Endothelial cell of umbilical vein (primary cell): ENCODE data around the gene RASAL3. TPM values are rescaled to one million over a fixed set of nuclear protein-coding genes. Genes with fewer than 3 reads are reported as not detected.

Experiments used
- BruUV-seq: library from RNA; stranded (reverse); fragments of 400-500 nt; replicated peaks from 2 replicates; lab custom pipeline; 2021; lab: Mats Ljungman, UMichigan
- CTCF ChIA-PET: fragments of 300-600, 350-600 bp; sonication (Branson Sonifier 250); formaldehyde crosslinking; loops from one replicate; lab custom pipeline; 2021; ENCODE audit warnings: antibody characterized with exemption, inconsistent platforms; lab: Charles Lee
- POLR2A ChIA-PET: fragments of 300-600, 350-600 bp; sonication (Branson Sonifier 250); formaldehyde crosslinking; loops from one replicate; lab custom pipeline; 2021; ENCODE audit warnings: antibody characterized with exemption, inconsistent platforms; lab: Charles Lee
- DNase-seq: peaks from one replicate; pipeline ENCODE4 v3.0.0-alpha.2; 2011; ENCODE audit warnings: low read depth, low spot score
- FAIRE-seq: peaks from 2 replicates; lab custom pipeline; 2011; peaks lifted over from hg19 to GRCh38; lab: Jason Lieb, UNC
- H2AFZ ChIP-seq: 2 replicates; pipeline ENCODE4 v1.6.0; 2012; ENCODE audit warnings: low read depth, low read length, control low read depth, inconsistent platforms
- H3K27ac ChIP-seq: 2 replicates; pipeline ENCODE4 v1.5.1; 2011; ENCODE audit warnings: low read depth, mild to moderate bottlenecking, control low read depth, low read length, moderate library complexity; ENCODE audit not compliant: insufficient read depth
- H3K27me3 ChIP-seq, 2 experiments: 2 replicates each; pipeline versions ENCODE4 v1.6.0 to v1.6.1; 2011; ENCODE audit warnings: low read length in 2 of 2, mixed read lengths in 1 of 2; ENCODE audit not compliant: control insufficient read depth in 2 of 2, insufficient read depth in 2 of 2
- H3K36me3 ChIP-seq, 2 experiments: 2 replicates in 1 of 2; 3 replicates in 1 of 2; pipeline ENCODE4 v1.5.1; 2011; ENCODE audit warnings: low read length in 2 of 2, mild to moderate bottlenecking in 1 of 2, moderate library complexity in 1 of 2; ENCODE audit not compliant: control insufficient read depth in 2 of 2, insufficient read depth in 2 of 2; ENCODE audit errors: extremely low read depth in 1 of 2
- H3K4me1 ChIP-seq: 3 replicates; pipeline ENCODE4 v1.5.1; 2011; ENCODE audit warnings: mild to moderate bottlenecking, low read length; ENCODE audit not compliant: control insufficient read depth, insufficient read depth; ENCODE audit errors: extremely low read depth
- H3K4me2 ChIP-seq: 2 replicates; pipeline ENCODE4 v1.6.1; 2011; ENCODE audit warnings: low read length, control low read depth, mixed read lengths; ENCODE audit not compliant: insufficient read depth
- H3K4me3 ChIP-seq, 3 experiments: fragments of 200-600 bp in 1 of 3; sonication (generic), shearing (Covaris generic) in 1 of 3; replicated peaks in 1 of 3; 2 replicates each; pipeline ENCODE4 v1.5.1; 2011 to 2016; ENCODE audit warnings: control low read depth in 3 of 3, low read length in 3 of 3, mild to moderate bottlenecking in 2 of 3, inconsistent platforms in 1 of 3, low read depth in 1 of 3, moderate library complexity in 1 of 3; ENCODE audit not compliant: insufficient read depth in 1 of 3
- H3K79me2 ChIP-seq: 2 replicates; pipeline ENCODE4 v1.6.0; 2012; ENCODE audit warnings: low read length, inconsistent platforms; ENCODE audit not compliant: control insufficient read depth, insufficient read depth
- H3K9ac ChIP-seq: replicated peaks from 2 replicates; pipeline ENCODE3; 2011; ENCODE audit warnings: low read length, control low read depth; ENCODE audit not compliant: insufficient read depth; ENCODE audit errors: extremely low read depth
- H3K9me1 ChIP-seq: replicated peaks from 3 replicates; pipeline ENCODE4 v1.6.0; 2011; ENCODE audit warnings: mild to moderate bottlenecking, low read length; ENCODE audit not compliant: control insufficient read depth, insufficient read depth; ENCODE audit errors: extremely low read depth
- H3K9me3 ChIP-seq: replicated peaks from 2 replicates; pipeline ENCODE4 v1.5.1; 2012; ENCODE audit warnings: low read length, inconsistent platforms; ENCODE audit not compliant: control insufficient read depth, insufficient read depth
- H4K20me1 ChIP-seq: replicated peaks from 2 replicates; pipeline ENCODE3; 2011; ENCODE audit warnings: mild to moderate bottlenecking, low read length; ENCODE audit not compliant: control insufficient read depth, insufficient read depth; ENCODE audit errors: extremely low read depth
- CTCF ChIP-seq, 2 donors: IDR thresholded peaks; 1 replicate in 1 of 2; 2 replicates in 1 of 2; pipeline ENCODE4 v1.5.1; 2011; ENCODE audit warnings: low read length in 2 of 2, mild to moderate bottlenecking in 2 of 2, moderate library complexity in 2 of 2, control low read depth in 1 of 2, inconsistent platforms in 1 of 2, low read depth in 1 of 2; ENCODE audit not compliant: insufficient read depth in 1 of 2; ENCODE audit errors: extremely low read depth in 1 of 2
- EZH2 ChIP-seq: IDR thresholded peaks from 2 replicates; pipeline ENCODE4 v1.6.1; 2012; ENCODE audit warnings: borderline replicate concordance, low read depth, mild to moderate bottlenecking, moderate library complexity, low read length, inconsistent platforms; ENCODE audit not compliant: severe bottlenecking
- FOS ChIP-seq: IDR thresholded peaks from 2 replicates; pipeline ENCODE4 v1.6.1; 2011; ENCODE audit warnings: mild to moderate bottlenecking, low read length, moderate library complexity, borderline replicate concordance; ENCODE audit not compliant: insufficient read depth
- GATA2 ChIP-seq: IDR thresholded peaks from 2 replicates; pipeline ENCODE4 v1.7.0; 2011; ENCODE audit warnings: low read depth, mild to moderate bottlenecking, moderate library complexity, mixed read lengths, low read length; ENCODE audit not compliant: insufficient read length, insufficient read depth
- JUN ChIP-seq: IDR thresholded peaks from 2 replicates; pipeline ENCODE4 v1.6.1; 2011; ENCODE audit warnings: borderline replicate concordance, low read depth; ENCODE audit not compliant: insufficient read length, insufficient read depth
- MAX ChIP-seq: IDR thresholded peaks from 2 replicates; pipeline ENCODE4 v1.6.1; 2011; ENCODE audit not compliant: insufficient read depth, insufficient read length
- MYC ChIP-seq: IDR thresholded peaks from one replicate; pipeline ENCODE4 v1.6.1; 2011; ENCODE audit warnings: mild to moderate bottlenecking, low read depth, low read length
- POLR2A ChIP-seq: IDR thresholded peaks from 2 replicates; pipeline ENCODE4 v1.6.1; 2012; ENCODE audit warnings: low read depth, mild to moderate bottlenecking, control low read depth, low read length
- POLR2AphosphoS5 ChIP-seq: IDR thresholded peaks from 2 replicates; pipeline ENCODE4 v1.6.1; 2012; ENCODE audit warnings: low read depth, mild to moderate bottlenecking, control low read depth, low read length, moderate library complexity; ENCODE audit not compliant: insufficient read depth
- dilution Hi-C: fragments of 300-500 bp; cut with MboI; formaldehyde crosslinking; loops from one replicate; pipeline ENCODE4 v1.15.0; 2019; ENCODE audit warnings: low sequenced_read_pairs; ENCODE audit not compliant: extremely low pct_ligation_motif_present
- intact Hi-C: fragments of 100-400 bp; cut with micrococcal nuclease; formaldehyde crosslinking; loops from one replicate; pipeline ENCODE4 v1.10.0; 2022
- polyA plus RNA-seq, 4 experiments: library from polyadenylated mRNA; depleted of rRNA in 3 of 4; stranded (reverse) in 3 of 4; unstranded in 1 of 4; fragments of >200 nt; gene quantifications; 2 replicates each; pipeline versions ENCODE4 v1.2.1 to v1.2.3, GENCODE V29; 2011 to 2012; ENCODE audit warnings: missing spikeins in 1 of 4
- total RNA-seq: library from RNA; stranded (reverse); gene quantifications from 2 replicates; pipeline ENCODE4 v1.2.3, GENCODE V29; 2021

The RASAL3 gene
- total and polyA plus RNA-seq, 2 donors (not counting 3 experiments of a cell fraction or from before 2014, with no cell fraction given): 4.1 to 5.7 TPM

GRCh38 chr19:15502264-15502663 lies 37.9 kb upstream of the RASAL3 start:
- intact Hi-C loops: no loop called here
- CTCF ChIA-PET: no interaction called here

More at GRCh38 chr19:15502264-15502663, 37.9 kb upstream of the RASAL3 start:
- FAIRE-seq: no peak
- Histone ChIP-seq H3K4me3 (no peak overlapping the region), H3K79me2 (no peaks in the 10 kb centered on the region), H3K4me2 (no peak overlapping the region), H2AFZ (no peak overlapping the region), H3K27me3 (peaks cover 0 to 3% of the 10 kb centered on the region in 2 experiments), H3K9me3 (no peaks in the 10 kb centered on the region), H3K9me1 (no peaks in the 10 kb centered on the region), H4K20me1 (no peaks in the 10 kb centered on the region), H3K4me1 (no peaks in the 10 kb centered on the region), H3K9ac (no peak overlapping the region), H3K27ac (no peak overlapping the region), H3K36me3 (no peaks in the 10 kb centered on the region)
- BruUV-seq: no TSS peak
- no peak for TF ChIP-seq MAX
- no peak for TF ChIP-seq EZH2
- no peak for TF ChIP-seq GATA2
- TF ChIP-seq CTCF (IDR thresholded peaks at IDR 0.05; ENCODE audit: extremely low read depth in 1 of 2, insufficient read depth in 1 of 2, low read depth in 1 of 2, low read length in 2 of 2): no peak
- no peak for TF ChIP-seq JUN
- TF ChIP-seq POLR2AphosphoS5: no peak
- no peak for TF ChIP-seq POLR2A
- TF ChIP-seq MYC: no peak
- TF ChIP-seq FOS: no peak
- POLR2A ChIA-PET: no interaction called here
- no peak for DNase-seq
- dilution Hi-C loops: no loop called here
